Embryonic facial prominence (tissue), 1 donor: ENCODE measurements around the gene ACSS3.
"Not testable (repeated sequence)": the region's sequence is repeated elsewhere in the genome, so short reads cannot be mapped to it uniquely, and the experiment has no call there.

Experiments
- DNase-seq: peaks from one replicate; pipeline ENCODE4 v3.0.0-alpha.2; 2016; ENCODE audit errors: extremely low spot score

Gene ACSS3

GRCh38 chr12:81077686-81078441 is at the start of gene ACSS3:
Gene ACSS3, plus strand, starts transcription at chr12:81078079. Its CDS starts 42 bp downstream, at chr12:81078121.
- DNase-seq: no peak

GRCh38 chr12:81034926-81035325 is 43.0 kb upstream of the ACSS3 start:
- no peak for DNase-seq

- DNase-seq: no peak
These were observed 38.6 kb upstream of the ACSS3 start for GRCh38 chr12:81039231-81039630.

- DNase-seq: no peak
These were observed 33.7 kb upstream of the ACSS3 start for GRCh38 chr12:81043979-81044740.

GRCh38 chr12:81064971-81065370 is 12.9 kb upstream of the ACSS3 start:
- not testable (repeated sequence) for DNase-seq

- peak; percentile 3 for DNase-seq
These were observed 7.0 kb upstream of the ACSS3 start for GRCh38 chr12:81070846-81071245.

GRCh38 chr12:81075539-81075938 is 2.3 kb upstream of the ACSS3 start:
- DNase-seq: no peak

GRCh38 chr12:81077329-81077685 is 572 bp upstream of the ACSS3 start:
- no peak for DNase-seq

- no peak for DNase-seq
These were observed 754 bp downstream of the ACSS3 start for GRCh38 chr12:81078469-81079196.

- no peak for DNase-seq
These were observed 1.6 kb downstream of the ACSS3 start for GRCh38 chr12:81079280-81080076.

GRCh38 chr12:81080431-81080983 is 2.6 kb downstream of the ACSS3 start:
- DNase-seq: no peak

- no peak for DNase-seq
These were observed 3.8 kb downstream of the ACSS3 start for GRCh38 chr12:81081726-81082125.

- DNase-seq: no peak
These were observed 5.1 kb downstream of the ACSS3 start for GRCh38 chr12:81083018-81083417.

- no peak for DNase-seq
These were observed 6.1 kb downstream of the ACSS3 start for GRCh38 chr12:81083906-81084513.

- no peak for DNase-seq
These were observed 7.0 kb downstream of the ACSS3 start for GRCh38 chr12:81084811-81085350.

GRCh38 chr12:81085832-81086231 is 8.0 kb downstream of the ACSS3 start:
- no peak for DNase-seq

GRCh38 chr12:81086342-81086741 is 8.5 kb downstream of the ACSS3 start:
- DNase-seq: no peak

GRCh38 chr12:81088221-81088620 is 10.3 kb downstream of the ACSS3 start:
- no peak for DNase-seq

- DNase-seq: no peak
These were observed 11.5 kb downstream of the ACSS3 start for GRCh38 chr12:81089412-81089811.

- no peak for DNase-seq
These were observed 14.2 kb downstream of the ACSS3 start for GRCh38 chr12:81092053-81092452.
